ENCODE measurements around the gene STUB1.

The STUB1 gene

GRCh38 chr16:704047-704446, 23.8 kb downstream of the STUB1 start:
- Histone ChIP-seq H3K27me3 (ENCODE audit: insufficient read depth, poor library complexity, severe bottlenecking) (peaks cover 65% of the 10 kb centered on the region), H3K4me3 (replicated peaks; ENCODE audit: insufficient read depth, low read length) (no peak overlapping the region), H3K27ac (replicated peaks) (no peak overlapping the region)
- no peak for TF ChIP-seq POLR2AphosphoS5 (IDR thresholded peaks at IDR 0.05; ENCODE audit: low read depth)
- no peak for TF ChIP-seq REST (IDR thresholded peaks at IDR 0.05; ENCODE audit: insufficient replicate concordance, low read depth)
- TF ChIP-seq SPI1 (IDR thresholded peaks at IDR 0.05; ENCODE audit: borderline replicate concordance, low read depth): no peak
- no peak for TF ChIP-seq GABPA (IDR thresholded peaks at IDR 0.05; ENCODE audit: low read depth)
- no peak for TF ChIP-seq CTCF (IDR thresholded peaks at IDR 0.05; ENCODE audit: insufficient read depth, low read length)
- no peak for DNase-seq (ENCODE audit: low read depth in 1 of 2, low spot score in 1 of 2)

GRCh38 chr16:704552-705380, 24.6 kb downstream of the STUB1 start:
- H3K27me3 ChIP-seq (ENCODE audit: insufficient read depth, poor library complexity, severe bottlenecking): peaks cover 67% of the 10 kb centered on the region
- no peak overlapping the region for H3K4me3 ChIP-seq (replicated peaks; ENCODE audit: insufficient read depth, low read length)
- DNase-seq (ENCODE audit: low read depth in 1 of 2, low spot score in 1 of 2): no peak
- no peak overlapping the region for H3K27ac ChIP-seq (replicated peaks)
- TF ChIP-seq SPI1 (IDR thresholded peaks at IDR 0.05; ENCODE audit: borderline replicate concordance, low read depth): no peak
- TF ChIP-seq REST (IDR thresholded peaks at IDR 0.05; ENCODE audit: insufficient replicate concordance, low read depth): peak; percentile 85

GRCh38 chr16:705431-706188, 25.4 kb downstream of the STUB1 start, which contains the start of gene FBXL16:
Gene FBXL16 (minus strand): TSS chr16:705801. CDS start chr16:697405, 8,396 bp downstream.
- Histone ChIP-seq H3K27ac (replicated peaks) (no peak within 1 kb of the TSS), H3K27me3 (ENCODE audit: insufficient read depth, poor library complexity, severe bottlenecking) (peaks cover 69% of the 10 kb centered on the region), H3K4me3 (replicated peaks; ENCODE audit: insufficient read depth, low read length) (no peak within 1 kb of the TSS)
- no peak for DNase-seq (ENCODE audit: low read depth in 1 of 2, low spot score in 1 of 2)
- no peak for TF ChIP-seq GABPA (IDR thresholded peaks at IDR 0.05; ENCODE audit: low read depth)
- no peak for TF ChIP-seq POLR2AphosphoS5 (IDR thresholded peaks at IDR 0.05; ENCODE audit: low read depth)
- no peak for TF ChIP-seq CTCF (IDR thresholded peaks at IDR 0.05; ENCODE audit: insufficient read depth, low read length)
- TF ChIP-seq SPI1 (IDR thresholded peaks at IDR 0.05; ENCODE audit: borderline replicate concordance, low read depth): no peak
- no peak for TF ChIP-seq REST (IDR thresholded peaks at IDR 0.05; ENCODE audit: insufficient replicate concordance, low read depth)
